GM12865 (cell line): ENCODE results near the gene TGFA.

Experiments used
- DNase-seq: peaks from one replicate; pipeline ENCODE4 v3.0.0; 2010; ENCODE audit warnings: low read depth
- H3K4me3 ChIP-seq: 2 replicates; pipeline ENCODE4 v1.5.1; 2011; ENCODE audit warnings: mild to moderate bottlenecking, low read depth, low read length, control low read depth
- TF ChIP-seq, protein P1 (sequence below): IDR thresholded peaks from 2 replicates; pipeline ENCODE4 v1.5.1; 2011; ENCODE audit warnings: low read length, control low read depth, low read depth, inconsistent platforms; ENCODE audit not compliant: insufficient read depth; ENCODE audit errors: missing control alignments

TGFA gene

DNA sequence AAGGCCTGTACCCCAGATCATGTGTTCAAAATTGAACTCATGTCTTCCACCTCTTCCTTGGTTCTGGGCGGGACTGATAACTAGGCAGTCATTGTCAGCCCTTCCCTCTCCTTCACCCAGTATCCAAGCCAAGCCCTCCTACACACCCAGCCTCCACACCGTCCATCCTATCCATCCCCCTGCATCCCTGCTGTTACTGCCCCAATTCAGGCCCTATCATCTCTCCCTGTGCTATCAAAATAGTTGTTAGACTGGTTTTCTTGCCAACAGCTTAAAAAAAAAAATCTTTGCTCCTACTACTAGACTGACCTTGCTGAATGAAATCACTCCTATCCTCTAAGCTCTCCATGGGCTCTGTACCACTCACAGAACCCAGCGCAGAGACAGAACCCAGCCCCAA lies 32.8 kb downstream of the TGFA start:
- no peak for DNase-seq
- TF ChIP-seq, protein P1, sequence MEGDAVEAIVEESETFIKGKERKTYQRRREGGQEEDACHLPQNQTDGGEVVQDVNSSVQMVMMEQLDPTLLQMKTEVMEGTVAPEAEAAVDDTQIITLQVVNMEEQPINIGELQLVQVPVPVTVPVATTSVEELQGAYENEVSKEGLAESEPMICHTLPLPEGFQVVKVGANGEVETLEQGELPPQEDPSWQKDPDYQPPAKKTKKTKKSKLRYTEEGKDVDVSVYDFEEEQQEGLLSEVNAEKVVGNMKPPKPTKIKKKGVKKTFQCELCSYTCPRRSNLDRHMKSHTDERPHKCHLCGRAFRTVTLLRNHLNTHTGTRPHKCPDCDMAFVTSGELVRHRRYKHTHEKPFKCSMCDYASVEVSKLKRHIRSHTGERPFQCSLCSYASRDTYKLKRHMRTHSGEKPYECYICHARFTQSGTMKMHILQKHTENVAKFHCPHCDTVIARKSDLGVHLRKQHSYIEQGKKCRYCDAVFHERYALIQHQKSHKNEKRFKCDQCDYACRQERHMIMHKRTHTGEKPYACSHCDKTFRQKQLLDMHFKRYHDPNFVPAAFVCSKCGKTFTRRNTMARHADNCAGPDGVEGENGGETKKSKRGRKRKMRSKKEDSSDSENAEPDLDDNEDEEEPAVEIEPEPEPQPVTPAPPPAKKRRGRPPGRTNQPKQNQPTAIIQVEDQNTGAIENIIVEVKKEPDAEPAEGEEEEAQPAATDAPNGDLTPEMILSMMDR, result no peak
- no peak overlapping the region for H3K4me3 ChIP-seq

- TF ChIP-seq, protein P1, result no peak
- no peak overlapping the region for H3K4me3 ChIP-seq
- DNase-seq, result no peak
Observed at GRCh38 chr2:70519453-70519852, 34.2 kb downstream of the TGFA start.

GRCh38 chr2:70518557-70518956 lies 35.1 kb downstream of the TGFA start:
- no peak overlapping the region for H3K4me3 ChIP-seq
- TF ChIP-seq, protein P1, result no peak
- DNase-seq, result no peak

DNA sequence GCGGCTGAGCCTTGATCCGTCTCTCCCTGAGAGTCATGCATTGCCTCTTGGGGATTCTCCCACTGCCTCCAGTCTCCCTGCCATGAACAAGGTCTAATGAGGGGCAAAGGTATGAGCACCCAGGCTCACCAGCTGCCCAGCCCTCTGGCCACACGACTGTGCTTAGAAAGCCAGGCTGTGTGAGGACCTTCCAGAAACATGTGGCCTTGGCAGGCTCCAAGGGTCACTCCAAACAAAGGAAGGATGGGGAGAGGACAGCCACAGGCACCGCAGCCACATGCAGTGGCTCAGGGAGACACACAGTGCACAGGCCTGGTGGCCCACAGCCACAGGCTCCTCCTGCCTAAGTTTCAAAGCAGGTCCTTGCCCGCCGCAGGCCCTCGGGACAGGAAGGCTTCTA lies 35.8 kb downstream of the TGFA start:
- TF ChIP-seq, protein P1, result no peak
- no peak for DNase-seq

GRCh38 chr2:70516596-70516995 lies 37.0 kb downstream of the TGFA start:
- H3K4me3 ChIP-seq, result no peak overlapping the region
- DNase-seq, result peak; percentile 57
- TF ChIP-seq, protein P1, result no peak

More for the DNA sequence above, 35.8 kb downstream of the TGFA start:
- no peak overlapping the region for H3K4me3 ChIP-seq

DNA sequence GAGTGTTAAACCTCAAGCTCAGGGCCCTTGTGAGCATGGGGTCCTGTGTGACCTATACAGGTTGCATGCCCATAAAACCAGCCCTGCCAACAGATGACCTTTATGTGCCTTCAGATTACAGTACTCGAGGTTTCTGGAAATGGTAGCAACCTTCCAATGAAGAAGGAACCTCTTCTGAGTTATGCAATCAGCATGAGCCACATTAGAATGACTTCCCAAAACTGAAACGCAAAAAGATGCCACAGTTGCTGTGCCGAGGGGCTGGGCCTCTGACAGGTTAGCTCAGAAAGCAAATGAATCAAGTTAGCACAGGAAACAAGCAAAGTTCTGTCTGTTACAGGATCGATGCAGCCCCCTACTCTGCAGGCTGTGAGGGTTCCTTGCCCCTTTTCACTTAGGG lies 37.7 kb downstream of the TGFA start:
- H3K4me3 ChIP-seq, result no peak overlapping the region
- TF ChIP-seq, protein P1, result no peak
- DNase-seq, result no peak

- TF ChIP-seq, protein P1, result no peak
- no peak for DNase-seq
- H3K4me3 ChIP-seq, result no peak overlapping the region
Observed at GRCh38 chr2:70514612-70515055, 39.0 kb downstream of the TGFA start.
